NCI-H187 (cell line): ENCODE data around the gene UROD.
A peak's percentile ranks its signal among the peaks of the same experiment; 100 is the strongest.
"Not testable (repeated sequence)": the region's sequence is repeated elsewhere in the genome, so short reads cannot be mapped to it uniquely, and the experiment has no call there.

Source experiments
- DNase-seq, 2 experiments: peaks; one replicate each; lab custom pipeline; 2025; lab: John Stamatoyannopoulos, UW

Gene UROD

DNA sequence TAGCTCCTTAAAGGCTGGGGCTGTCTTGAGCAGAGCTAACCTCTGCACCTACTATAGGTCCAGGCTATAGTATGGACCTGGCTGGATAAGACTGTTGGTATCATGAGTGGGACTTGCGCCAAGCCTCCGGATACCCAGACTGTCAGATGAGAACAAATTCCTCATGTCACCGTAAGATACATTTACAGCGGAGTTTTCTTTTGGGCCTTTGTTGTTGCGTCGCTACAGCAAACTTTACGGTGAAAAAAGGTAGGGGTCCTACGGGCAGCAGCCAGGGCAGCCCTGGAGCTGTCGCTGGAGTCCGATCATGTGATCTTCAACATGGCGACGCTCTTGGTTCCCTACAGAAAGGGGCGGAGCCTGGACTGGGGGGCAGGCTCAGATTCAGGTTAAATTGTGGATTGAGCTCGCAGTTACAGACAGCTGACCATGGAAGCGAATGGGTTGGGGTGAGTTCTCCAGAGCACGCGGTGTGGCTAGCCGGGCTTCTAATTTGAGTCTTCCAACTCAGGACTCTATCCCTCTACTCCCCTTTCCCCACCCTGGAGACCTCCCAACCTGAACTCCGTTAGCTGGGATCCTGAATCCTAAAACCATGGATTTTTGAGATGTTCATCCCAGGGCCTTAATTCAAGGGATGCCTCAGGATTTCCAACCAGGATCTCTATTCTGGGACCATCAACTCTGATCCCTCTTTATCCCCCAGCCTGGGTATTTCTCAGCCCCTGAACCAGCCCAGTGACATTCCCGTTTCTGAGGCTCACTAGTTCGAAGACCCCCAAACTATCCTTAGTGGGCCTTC is at the start of gene UROD:
Gene UROD (plus strand): TSS at position 418 of the 802 bp plus-strand sequence. CDS start 12 bp downstream, at position 430.
- peak; percentile 78 to 90 for DNase-seq

DNA sequence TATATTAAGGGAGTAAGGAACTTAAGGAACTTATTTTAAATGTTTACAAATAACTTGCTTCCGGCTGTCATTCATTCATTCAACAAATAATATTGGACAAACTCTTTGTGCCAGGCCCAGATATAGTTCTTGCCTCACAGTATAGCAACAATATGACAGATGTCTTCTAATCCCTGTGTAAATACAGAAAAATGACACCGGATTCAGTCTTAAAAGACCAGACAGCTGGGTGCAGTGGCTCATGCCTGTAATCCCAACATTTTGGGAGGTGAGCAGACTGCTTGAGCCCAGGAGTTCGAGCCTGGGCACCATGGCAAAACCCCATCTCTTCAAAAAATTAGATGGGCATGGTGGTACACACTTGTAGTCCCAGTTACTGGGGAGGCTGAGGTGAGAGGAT is 49.3 kb upstream of the UROD start:
- DNase-seq = no peak

DNA sequence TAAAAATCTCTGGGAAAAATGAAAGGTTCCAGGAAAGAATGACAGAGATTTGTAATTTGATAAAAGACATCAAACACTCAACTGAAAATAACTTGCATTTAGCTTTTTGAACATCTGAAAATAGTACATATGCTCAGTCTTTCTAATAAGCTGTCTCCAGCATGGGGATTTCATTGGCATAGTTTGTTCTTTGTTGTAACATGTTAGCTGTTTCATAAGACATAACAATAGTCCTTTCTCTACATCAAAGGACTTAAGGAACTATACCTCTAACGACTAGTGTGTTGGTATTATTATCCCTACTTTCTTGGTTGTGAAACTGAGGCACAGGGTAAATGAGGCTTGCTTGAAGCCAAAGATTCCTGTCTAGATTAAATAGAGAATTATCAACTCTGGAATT is 47.7 kb upstream of the UROD start:
- DNase-seq = no peak

DNA sequence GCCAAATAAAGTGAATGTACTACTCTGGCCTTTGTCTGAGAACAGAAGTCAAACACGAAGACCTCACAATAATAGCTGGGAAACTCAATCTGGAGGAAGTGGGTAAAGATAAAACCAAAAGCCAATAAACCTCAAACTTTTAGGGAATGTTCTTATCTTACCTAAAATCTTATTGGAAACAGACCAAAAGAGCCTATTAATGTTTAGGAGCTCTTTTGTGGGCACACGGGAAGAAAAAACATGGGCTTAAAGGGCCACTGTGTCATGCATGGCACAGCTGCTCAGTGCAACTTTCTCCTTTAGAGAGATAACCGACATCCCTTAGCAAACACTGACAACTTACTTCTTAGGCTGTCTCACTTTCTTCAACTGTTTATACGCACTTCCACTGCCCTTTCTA is 41.7 kb upstream of the UROD start:
- DNase-seq = no peak

DNA sequence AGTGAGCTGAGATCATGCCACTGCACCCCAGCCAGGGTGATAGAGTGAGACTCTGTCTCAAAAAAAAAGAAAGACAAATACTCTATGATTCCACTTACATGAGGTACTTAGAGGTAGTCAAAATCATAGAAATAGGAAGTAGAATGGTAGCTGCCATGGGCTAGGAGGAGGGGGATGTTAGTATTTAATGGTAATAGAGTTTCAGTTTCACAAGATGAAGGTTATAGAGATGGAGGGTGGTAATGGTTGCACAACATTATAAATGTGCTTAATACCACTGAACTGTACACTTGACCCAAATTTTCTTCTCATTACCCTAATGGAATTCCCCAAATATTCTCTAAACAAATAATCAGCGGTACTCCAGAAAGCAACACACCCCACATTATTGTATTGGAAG is 38.4 kb upstream of the UROD start:
- no peak for DNase-seq

DNA sequence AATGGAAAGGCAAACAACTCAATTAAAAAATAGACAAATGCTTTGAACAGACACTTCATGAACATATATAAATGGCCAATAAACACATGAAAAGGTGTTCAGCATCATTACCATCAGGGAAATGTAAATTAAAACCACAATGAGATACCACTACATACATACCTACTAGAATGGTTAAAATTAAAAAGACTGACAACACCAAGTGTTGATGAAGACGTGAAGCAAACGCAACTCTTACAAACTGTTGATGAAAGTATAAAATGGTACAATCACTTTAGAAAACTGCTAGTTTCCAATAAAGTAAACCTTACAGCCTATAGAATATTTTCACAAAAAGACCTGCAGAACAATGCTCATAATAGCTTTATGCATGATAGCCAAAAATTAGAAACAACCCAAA is 35.8 kb upstream of the UROD start:
- DNase-seq = no peak

DNA sequence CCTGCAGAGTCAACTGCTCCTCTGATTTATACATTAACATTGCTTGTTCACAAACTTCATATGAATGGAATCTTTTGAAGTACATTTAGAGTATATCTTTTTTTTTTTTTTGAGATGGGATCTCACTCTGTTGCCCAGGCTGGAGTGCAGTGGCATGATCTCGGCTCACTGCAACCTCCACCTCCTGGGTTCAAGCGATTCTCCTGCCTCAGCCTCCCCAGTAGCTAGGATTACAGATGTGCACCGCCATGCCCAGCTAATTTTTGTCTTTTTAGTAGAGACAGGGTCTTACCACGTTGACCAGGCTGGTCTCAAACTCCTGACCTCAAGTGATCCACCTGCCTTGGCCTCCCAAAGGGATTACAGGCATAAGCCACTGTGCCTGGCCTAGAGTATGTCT is 34.7 kb upstream of the UROD start:
- DNase-seq = not testable (repeated sequence)

DNA sequence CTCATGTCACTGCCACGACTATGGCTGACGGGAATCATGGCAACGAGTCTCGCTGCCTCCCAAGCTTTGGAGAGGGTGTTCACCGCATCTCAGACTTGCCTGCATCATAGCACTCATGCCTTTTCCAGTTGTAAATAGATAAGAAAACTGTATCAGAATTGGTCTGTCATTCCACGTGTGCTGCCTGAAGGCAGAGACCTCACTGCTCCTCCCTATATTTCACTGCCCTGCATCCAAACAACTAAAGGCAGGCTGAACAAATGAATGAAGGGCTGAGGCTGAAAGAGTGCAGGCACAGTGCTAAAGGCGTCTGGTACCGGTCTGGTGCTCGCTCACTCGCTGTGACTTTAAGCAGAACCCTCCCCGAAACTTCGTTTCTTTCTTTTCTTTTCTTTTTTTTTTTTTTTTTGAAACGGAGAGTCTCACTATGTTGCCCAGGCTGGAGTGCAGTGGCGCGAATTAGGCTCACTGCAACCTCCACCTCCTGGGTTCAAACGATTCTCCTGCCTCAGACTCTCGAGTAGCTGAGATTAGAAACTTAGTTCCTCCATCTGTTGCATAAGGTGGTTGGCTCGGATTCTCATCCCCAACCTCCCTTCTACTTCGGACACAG is 26.2 kb upstream of the UROD start:
- DNase-seq = no peak

DNA sequence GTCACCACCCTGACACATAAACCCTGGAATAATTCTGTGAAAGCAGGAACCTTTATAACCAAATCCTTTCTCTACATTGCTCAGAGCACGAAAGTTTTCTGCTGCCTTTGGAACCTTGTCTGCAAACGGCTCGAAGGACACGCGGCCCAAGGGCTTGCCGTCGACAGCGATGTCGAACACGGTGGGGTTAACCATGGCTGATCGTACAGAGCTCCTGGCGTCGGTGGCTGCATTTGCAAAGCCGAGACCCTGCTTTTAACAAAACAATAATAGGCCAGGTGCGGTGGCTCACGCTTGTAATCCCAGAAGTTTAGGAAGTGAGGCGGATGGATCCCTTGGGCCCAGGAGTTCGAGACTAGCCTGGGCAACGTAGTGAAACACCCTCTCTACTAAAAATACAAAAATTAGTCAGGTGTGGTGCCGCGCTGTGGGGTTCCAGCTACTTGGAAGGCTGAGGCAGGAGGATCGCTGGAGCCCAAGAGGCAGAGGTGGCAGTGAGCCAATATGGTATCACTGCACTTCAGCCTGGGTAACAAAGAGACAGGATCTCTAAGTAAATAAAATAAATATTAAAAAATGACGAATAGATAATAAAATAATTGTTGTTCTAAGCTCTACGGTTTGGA is 23.4 kb upstream of the UROD start:
- DNase-seq = no peak

DNA sequence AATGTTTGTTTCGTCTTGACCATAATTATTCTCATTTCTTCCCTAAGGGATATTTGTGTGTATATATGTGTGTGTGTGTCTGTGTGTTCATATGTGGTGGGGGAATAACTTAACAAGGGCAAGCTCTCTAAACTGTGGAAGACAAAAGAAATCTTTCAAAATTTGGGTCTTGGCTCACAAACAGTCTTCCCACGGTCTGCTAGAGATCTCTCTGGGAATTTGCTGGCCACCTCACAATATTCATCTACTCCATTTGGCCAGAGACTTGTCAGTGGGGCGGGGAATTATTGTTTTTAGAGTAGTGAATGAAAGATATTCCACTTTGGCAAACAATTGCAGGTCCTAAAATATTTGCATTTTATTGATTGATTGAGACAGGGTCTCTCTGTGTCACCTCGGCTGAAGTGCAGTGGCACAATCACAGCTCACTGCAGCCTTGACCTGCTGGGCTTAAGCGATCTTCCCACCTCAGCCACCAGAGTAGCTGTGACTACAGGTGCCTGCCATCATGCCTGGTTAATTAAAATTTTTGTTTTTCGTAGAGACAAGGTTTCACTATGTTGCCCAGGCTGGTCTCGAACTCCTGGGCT is 17.6 kb upstream of the UROD start:
- no peak for DNase-seq

DNA sequence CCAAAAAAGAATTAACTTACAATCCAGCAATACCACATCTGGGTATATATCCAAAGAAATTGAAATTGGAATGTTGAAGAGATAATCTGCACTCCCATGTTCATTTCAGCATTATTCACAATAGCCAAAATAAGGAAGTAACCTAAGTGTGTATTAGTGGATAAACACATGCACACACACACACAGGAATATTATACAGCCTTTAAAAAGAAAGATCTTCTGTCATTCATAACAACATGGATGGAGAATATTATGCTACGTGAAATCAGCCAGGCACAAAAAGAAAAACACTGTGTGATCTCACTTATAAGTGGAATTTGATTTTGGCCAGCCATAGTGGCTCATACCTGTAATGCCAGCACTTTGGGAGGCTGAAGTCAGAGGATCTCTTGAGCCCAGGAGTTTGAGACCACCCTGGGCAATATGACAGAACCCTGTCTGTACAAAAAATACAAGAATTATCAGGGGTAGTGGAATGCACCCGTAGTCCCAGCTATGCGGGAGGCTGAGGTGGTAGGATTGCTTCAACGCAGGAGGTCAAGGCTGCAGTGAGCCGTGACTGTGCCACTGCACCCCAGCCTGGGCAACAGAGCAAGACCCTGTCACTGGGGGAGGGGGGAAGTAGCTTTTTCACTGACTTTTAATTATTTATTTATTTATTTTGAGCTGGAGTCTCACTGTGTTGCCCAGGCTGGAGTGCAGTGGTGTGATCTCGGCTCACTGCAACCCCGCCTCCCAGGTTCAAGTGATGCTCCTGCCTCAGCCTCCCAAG is 16.4 kb upstream of the UROD start:
- no peak for DNase-seq

DNA sequence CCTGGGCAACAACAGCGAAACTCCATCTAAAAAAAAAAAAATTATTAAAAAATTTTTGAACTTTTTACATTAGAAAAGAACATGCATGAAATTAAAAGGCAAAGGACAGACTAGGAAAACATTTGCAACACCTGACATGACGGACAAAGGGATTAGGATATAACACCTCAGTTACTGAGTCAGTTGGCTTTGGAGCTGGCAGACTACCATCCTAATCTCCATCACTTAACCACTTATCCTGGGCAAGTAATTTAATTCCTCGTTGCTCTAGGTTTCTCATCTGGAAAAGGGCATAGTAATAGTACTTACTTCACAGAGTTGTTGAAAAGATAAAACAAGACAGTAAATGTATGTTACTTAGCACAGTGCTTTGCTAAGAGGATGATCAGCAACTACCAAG is 12.8 kb upstream of the UROD start:
- no peak for DNase-seq

DNA sequence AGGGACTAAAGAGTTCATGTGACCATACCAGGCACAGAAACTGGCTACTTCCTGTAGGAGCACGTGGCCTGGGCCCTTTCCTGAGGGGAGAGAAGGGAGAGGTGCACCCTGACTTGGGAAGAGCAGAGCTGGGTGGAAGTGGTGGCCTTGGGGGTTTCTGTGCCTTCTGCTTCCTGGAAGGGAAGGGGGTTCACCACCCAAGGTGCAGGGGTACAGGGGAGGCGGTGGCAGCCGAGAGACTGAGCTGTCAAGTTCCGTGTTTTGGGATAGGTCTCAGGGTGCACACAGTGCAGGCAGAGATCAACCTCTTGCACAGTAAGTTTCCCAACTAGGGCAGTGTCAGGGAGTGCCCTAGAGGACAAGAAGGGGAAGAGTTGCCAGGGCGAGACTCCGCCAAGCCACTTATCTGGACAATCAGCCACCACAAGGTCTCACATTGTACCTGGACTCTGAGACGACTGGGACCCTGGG is 11.0 kb upstream of the UROD start:
- DNase-seq = no peak

DNA sequence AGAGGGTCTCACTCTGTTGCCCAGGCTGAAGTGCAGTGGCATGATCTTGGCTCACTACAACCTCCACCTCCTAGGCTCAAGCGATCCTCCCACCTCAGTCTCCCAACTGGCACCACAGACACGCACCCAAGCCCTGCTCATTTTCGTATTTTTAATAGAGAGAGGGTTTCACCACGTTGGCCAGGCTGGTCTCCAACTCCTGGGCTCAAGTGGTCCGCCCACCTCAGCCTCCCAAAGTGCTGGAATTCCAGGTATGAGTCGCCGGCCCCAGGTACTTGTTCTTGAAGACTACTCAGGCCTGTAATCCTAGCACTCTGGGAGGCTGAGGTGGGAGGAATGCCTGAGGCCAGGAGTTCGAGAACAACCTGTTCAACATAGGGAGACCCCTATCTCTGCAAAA is 10.5 kb upstream of the UROD start:
- DNase-seq = not testable (repeated sequence)

DNA sequence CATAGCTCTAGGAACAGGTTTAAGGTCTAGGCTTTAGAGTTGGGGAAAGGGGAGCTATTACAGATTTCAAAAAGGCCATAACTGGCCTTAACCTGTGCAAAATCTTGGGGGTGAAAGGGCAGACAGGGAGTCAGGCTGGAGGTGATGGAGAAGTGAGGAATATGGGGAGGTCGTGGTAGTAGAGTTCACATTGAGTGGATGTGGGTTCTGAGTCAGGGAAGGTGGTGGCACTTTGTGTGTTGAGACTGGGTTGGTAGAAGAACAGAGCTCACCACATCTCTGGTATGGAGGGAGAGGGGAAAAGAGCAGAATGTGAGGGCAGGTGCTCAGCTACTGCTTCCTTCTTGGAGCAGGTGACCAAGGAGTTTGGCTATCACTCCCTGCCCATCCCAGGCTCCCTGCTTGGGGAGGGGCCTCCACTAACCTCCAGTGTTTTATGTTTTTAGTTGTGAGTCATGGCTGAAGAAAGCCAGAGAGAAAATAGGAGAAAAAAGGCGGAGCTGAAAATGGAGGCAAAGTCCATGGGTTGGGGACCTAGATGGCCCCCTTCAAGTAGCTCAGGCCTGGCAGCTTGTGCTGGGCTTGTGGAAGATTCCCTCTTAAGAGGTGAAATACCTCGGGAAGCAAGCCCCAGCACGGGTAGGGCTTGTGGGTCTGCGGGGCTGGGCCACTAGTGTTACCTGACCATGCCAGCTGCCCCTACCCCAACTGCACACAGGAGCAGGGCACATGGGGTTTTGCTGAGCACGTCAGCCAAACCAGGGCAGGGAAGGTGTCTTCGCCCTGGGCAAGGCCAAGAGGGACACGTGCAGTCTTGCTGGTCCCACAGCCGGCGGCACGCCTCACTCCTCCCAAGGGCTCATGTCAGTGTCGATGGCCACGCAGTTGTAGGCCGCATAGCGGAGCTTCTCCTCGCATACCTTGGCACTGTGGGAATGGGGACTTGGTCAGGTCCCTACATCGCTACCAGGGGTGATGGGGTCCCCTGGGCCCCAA is 9.1 kb upstream of the UROD start:
- no peak for DNase-seq

DNA sequence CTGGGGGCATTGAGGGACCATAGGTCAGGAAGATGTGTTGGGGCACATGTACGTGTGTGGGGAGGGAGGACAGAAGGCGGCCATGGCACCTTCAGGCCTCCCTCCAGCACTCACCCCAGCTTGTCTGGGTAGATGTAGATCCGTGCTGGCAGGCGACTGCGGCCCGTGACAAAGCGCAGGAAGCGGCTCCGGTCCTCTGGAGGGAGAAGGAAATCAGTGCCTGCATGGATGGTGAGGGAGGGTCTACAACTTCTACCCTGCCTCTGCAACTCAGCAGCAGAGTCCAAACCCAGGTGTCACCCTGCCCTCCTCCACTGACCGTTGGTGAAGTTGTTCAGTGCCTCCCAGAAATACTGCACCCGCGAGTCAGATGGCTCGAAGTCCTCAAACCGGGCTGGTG is 8.3 kb upstream of the UROD start:
- DNase-seq = no peak

DNA sequence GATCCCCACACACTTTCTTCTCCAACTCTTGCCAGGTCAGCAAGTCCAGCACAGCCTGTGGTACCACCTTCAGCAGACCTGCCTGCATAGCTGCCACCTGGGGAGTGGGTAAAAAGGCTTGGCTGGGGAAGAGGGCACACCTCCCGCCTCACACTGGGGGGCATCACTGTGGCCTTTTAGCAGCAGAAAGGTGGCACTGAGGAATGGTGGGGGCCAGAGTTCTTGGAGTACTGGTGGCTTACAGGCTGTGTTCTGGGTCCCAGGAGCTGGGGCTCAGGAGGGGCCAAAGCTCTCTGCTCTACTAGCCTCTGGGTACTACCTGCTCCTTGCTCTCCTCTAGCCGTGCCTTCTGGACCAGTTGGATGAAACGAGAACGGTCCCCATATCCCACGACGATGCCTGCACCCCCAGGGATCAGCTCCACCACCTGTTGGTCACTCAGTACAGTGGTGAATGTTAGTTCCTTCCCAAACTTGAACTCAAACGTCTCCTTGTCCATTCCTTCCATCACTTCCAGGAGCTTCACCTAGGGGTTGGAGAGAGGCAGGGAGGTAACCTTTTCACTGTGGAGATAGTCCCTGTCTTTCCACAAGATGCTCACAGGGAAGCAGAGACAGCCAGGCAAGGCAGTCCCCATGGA is 7.7 kb upstream of the UROD start:
- DNase-seq = no peak

DNA sequence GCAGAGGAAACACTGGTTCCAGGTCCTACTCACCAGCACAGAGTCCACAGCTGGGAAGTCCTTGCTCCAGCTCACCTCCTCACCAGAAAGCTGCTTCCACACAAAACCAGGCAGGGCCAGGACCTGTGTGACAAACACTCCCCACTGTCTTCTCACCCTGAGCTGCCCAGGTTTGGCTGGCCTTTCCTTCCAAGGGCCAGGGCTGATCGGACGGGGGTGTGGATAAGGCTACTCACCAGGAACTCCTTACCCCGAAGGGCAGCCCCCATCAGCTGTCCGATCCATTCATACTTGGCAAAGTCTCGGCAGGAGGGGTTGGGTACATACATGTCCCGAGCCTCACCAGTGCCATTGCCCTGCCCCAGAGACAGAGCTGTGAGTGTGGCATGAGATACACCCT is 6.3 kb upstream of the UROD start:
- DNase-seq = no peak

DNA sequence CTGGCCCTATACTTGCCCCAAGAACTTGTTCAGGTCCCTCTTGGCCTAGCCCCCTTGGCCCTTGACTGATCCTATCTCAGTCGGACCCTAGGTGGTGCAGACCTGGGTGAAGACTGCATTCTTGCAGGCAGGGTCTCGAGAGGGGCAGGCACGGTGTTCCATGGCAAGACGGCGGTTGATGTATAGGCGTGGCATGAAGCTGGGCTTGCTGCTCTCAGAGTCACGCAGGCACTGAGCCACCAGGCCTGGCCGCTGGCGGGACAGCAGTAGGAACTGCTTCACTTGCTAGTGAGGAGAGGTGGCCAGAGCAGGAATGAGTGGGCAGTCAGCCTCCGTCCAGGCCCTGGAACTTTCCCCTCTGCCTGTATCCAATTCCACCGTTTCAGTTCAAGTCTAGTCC is 4.7 kb upstream of the UROD start:
- DNase-seq = no peak

DNA sequence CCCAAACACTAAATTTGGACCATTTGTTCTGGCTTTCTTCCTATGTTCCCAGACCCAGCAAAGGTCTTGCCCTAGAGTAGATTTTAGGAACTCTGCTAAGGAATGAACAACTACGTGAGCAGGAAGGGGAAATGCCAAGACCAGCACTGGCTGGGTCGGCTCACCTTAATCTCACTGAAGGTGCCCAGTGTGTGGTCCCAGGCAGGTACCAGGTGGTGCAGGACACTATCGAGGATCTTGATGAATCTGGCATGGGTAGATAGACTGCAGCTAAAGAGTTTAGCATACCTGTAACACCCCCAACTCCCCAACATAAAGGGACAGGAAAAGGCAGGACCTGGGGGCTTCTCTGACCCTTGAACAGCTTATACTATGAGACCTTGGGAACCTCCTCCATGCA is 4.0 kb upstream of the UROD start:
- no peak for DNase-seq
